OCI-LY1 (cell line): ENCODE results near the gene RXFP1.

Source experiments
- CTCF ChIP-seq: fragments of 200-600 bp; sonication (generic), shearing (Covaris generic); IDR thresholded peaks from 2 replicates; pipeline ENCODE4 v1.5.1; 2017; ENCODE audit warnings: mild to moderate bottlenecking, antibody characterized with exemption, low read length, moderate library complexity, mixed read lengths
- EZH2 ChIP-seq: fragments of 200-600 bp; sonication (generic), shearing (Covaris generic); IDR thresholded peaks from 2 replicates; pipeline ENCODE4 v1.8.0; 2017; ENCODE audit warnings: borderline replicate concordance, mixed run types, mild to moderate bottlenecking, antibody characterized with exemption, low read length, moderate library complexity, mixed read lengths

- TF ChIP-seq CTCF (no peak), EZH2 (no peak)
These were observed 127.5 kb downstream of the RXFP1 start for GRCh38 chr4:158649111-158649680.
